ENCODE measurements around the gene FKBP5. TPM values are rescaled to one million over a fixed set of nuclear protein-coding genes. Genes with fewer than 3 reads are reported as not detected.
A peak's percentile ranks its signal among the peaks of the same experiment; 100 is the strongest.

Gene FKBP5
- total and polyA plus RNA-seq, 9 of the 15 experiments (the other 6 are each of a cell fraction or from before 2014, with no cell fraction given): 32.7 to 151 (median 75.0) TPM

DNA sequence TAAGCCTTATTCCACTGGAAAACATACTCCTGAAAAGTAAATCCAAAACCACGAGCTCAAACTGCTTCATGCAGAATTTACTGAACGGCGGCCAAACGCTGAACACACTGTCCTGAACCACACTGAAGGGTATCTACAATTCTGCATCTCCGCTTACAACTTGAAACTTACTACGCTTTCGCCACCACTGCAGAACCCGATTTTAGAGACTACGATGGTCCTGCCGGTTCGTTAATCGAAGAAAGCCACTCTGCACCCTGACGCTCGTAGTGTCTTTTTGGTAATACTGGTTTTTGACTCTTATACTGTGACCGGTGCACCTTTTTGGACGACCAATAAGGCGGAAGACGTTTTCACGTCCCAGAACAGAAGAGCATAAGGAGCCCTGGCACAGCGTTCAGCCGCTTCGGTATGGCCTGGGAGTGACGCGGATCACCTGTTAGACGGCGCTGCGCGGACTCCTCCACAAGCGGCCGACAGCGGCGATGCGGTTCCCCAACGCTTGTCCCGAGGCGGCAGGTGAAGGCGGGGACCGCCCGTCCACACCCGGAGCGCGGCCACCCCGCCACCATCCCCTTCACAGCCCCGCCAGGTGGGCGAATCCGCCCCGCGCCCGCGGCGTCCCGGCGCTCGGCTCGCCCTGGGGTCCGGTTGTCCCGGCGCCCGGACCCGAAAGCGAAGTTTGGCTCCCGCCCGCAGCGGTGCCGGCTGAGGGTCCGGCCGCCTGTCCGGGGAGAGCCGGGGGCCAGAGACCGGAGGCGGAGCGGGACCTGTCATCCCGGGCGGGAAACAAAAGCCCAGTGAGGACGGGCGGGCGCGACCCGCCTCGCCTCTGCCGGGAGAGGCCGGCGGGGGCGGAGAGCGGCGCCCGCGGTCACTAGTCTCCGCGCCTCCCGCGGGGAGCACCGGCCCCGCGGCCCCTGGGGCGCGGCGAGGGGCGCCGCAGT is 784 bp downstream of the FKBP5 start (continued):
- no peak for TF ChIP-seq ZNF785 (CRISPR knock-in tag; IDR thresholded peaks at IDR 0.05)
- TF ChIP-seq NR0B1 (IDR thresholded peaks at IDR 0.05; ENCODE audit: partially characterized antibody): no peak
- no peak; the same call in 1 of the 2 replicates for TF ChIP-seq ETV5 (CRISPR knock-in tag; IDR thresholded peaks at IDR 0.05; ENCODE audit: low read depth)
- no peak for TF ChIP-seq FOXM1 (IDR thresholded peaks at IDR 0.05; ENCODE audit: low read depth)
- TF ChIP-seq FOXM1 (CRISPR knock-in tag; IDR thresholded peaks at IDR 0.05; ENCODE audit: low read depth): no peak; the same call in 1 of the 2 replicates
- TF ChIP-seq ZC3H8 (IDR thresholded peaks at IDR 0.05): no peak
- peak; percentile 59 for TF ChIP-seq ZNF282 (CRISPR knock-in tag; IDR thresholded peaks at IDR 0.05)
- no peak for TF ChIP-seq TBL1XR1 (IDR thresholded peaks at IDR 0.05; ENCODE audit: low read length in 2 of 2)
- TF ChIP-seq POLR2H (tag; IDR thresholded peaks at IDR 0.05; ENCODE audit: low read depth): no peak
- no peak for TF ChIP-seq TAF15 (IDR thresholded peaks at IDR 0.05; ENCODE audit: low read depth, low read length)
- TF ChIP-seq, protein P1, sequence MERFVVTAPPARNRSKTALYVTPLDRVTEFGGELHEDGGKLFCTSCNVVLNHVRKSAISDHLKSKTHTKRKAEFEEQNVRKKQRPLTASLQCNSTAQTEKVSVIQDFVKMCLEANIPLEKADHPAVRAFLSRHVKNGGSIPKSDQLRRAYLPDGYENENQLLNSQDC (CRISPR knock-in tag; IDR thresholded peaks at IDR 0.05): no peak
- TF ChIP-seq ATF7 (IDR thresholded peaks at IDR 0.05): 0 out of 2 replicates have a peak, but pooled peaks have one; percentile 12
- no peak for TF ChIP-seq ZNF354B (CRISPR knock-in tag; IDR thresholded peaks at IDR 0.05)
- TF ChIP-seq ZNF717 (CRISPR knock-in tag; IDR thresholded peaks at IDR 0.05): no peak
- TF ChIP-seq ZNF57 (CRISPR knock-in tag; IDR thresholded peaks at IDR 0.05): no peak
- no peak for TF ChIP-seq ZNF3 (CRISPR knock-in tag; IDR thresholded peaks at IDR 0.05)
- peak; percentile 48 for TF ChIP-seq RBM22 (IDR thresholded peaks at IDR 0.05; ENCODE audit: low read depth, low read length, poor library complexity, severe bottlenecking)
- TF ChIP-seq ZNF449 (CRISPR knock-in tag; IDR thresholded peaks at IDR 0.05): no peak
- TF ChIP-seq, protein P2, sequence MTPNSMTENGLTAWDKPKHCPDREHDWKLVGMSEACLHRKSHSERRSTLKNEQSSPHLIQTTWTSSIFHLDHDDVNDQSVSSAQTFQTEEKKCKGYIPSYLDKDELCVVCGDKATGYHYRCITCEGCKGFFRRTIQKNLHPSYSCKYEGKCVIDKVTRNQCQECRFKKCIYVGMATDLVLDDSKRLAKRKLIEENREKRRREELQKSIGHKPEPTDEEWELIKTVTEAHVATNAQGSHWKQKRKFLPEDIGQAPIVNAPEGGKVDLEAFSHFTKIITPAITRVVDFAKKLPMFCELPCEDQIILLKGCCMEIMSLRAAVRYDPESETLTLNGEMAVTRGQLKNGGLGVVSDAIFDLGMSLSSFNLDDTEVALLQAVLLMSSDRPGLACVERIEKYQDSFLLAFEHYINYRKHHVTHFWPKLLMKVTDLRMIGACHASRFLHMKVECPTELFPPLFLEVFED (CRISPR knock-in tag; conservative IDR thresholded peaks at IDR 0.05): no peak
- peak; percentile 81 for TF ChIP-seq SMAD4 (CRISPR knock-in tag; conservative IDR thresholded peaks at IDR 0.05)
- no peak for TF ChIP-seq BRD4 (IDR thresholded peaks at IDR 0.05)
- TF ChIP-seq SRSF9 (IDR thresholded peaks at IDR 0.05; ENCODE audit: borderline replicate concordance, low read depth, low read length): no peak
- no peak for TF ChIP-seq LEF1 (IDR thresholded peaks at IDR 0.05)
- TF ChIP-seq ZFP1 (CRISPR knock-in tag; IDR thresholded peaks at IDR 0.05): no peak
